ENCODE data around the gene UNC13D.
"Not testable (repeated sequence)": the region's sequence is repeated elsewhere in the genome, so short reads cannot be mapped to it uniquely, and the experiment has no call there.

UNC13D gene

DNA sequence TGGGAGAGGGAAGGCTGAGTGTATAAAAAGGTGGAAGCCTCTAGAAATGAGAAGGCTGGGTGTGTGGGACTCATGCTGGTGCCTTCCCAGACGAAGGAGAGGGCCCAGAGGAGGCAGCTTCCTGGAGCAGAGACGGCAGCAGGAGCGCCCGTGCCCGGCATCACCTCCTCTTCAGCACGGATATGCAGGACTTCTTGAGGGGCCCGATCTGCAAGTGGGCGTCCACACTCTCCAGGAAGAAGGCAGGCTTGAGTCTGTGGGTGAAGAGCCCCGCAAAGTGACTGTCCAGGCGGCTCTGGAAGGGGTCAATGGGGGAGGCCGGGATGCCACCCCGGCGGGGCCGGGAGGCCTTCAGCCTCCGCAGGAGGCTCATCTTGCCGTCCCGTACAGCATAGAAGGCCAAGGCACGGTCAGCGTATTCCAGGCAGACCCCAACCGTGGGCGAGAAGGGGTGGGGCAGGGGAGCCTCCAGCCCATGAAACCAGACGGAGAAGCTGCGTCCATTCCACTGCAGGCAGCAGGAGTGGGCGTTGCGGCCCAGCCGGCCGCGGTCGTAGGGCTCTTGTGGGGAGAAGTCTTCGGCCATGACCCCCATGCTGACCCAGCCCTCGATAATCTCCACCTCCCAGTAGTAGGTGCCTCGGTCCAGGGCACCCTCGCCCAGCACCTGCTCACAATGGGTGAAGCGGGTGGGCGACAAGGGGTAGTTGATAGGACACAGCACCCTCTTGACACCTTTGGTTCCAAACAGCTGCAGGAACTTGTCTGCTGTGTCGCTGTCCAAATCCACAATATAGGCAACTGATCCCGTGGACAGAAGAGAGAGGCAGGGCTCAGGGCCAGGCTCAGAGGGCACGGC is 30.3 kb upstream of the UNC13D start:
- no peak for DNase-seq

DNA sequence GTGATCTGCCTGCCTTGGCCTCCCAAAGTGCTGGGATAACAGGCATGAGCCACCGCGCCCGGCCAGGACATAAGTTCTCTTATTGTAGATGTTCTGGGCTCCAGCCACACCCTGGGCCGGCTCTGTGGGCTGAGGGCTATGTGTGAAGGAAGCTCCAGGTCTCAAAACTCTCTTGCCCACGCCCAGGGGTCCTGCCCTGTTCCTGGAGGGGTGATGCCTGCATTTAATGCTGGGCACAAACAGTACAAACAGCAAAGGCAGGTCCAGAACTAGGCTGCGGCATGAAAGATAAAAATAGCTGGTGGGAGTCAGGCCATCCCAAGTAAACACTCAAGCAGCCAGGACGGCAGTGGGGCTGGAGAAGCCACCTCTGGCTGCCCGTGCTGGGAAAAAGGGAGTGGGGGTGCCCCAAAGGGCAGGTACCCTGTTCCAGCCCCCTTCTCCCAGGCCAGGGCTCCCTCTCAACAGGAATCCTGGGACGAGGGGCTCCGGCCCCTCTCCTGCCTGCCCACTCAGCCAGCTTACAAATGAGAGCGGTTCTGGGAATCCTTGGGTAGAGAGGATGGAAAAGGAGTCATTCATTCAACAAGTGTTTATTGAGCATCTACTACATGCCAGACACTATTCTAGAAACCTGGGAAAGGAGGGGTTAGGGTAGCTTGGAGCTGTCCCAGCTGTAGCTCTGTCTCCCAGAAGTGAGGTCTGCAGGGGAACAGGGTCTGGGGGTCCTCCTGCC is 29.6 kb upstream of the UNC13D start:
- DNase-seq: no peak

DNA sequence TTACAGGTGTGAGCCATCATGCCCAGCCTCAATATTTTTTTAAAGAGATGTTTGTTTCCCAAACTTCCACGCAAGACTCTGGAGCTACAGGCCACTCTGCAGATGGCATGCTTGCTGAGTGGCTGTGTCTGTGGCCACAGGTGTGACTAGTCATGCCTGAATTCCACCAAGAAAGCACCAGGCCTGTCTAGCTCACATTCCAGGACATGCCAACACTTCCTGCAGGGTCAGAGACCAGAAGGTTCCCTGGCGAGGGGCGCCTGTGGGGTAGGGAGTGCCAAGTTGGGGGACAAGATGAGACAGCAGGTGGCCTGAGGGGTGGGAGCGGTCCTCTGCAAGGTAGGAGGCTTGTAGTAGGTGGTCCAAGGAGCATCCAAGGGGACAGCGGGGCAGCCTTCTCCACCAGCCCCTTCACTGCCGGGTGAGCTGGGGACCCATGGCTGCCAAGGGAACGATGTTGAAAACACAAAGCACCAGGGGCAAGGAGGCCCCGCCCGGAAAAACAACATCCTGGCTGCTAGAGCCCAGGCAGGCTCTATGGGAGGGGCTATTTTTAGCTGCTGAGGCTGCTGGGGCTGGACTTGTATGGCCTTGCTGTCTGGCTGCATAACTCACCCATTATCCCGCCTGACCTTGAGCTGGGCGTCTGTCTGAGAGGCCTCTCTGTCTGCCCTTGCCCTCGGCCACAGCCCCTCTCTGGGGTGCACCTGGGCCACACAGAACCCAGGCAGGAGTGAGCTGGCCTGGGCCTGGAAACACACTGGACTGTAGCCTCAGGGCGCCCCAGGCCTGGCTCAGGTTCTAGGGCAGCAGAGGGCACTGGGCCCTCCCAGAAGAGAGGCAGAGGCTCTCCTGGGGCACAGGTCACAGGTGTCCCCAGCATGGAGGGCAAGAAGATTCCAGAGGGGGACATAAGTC is 28.5 kb upstream of the UNC13D start:
- peak; percentile 73 to 77 for DNase-seq

DNA sequence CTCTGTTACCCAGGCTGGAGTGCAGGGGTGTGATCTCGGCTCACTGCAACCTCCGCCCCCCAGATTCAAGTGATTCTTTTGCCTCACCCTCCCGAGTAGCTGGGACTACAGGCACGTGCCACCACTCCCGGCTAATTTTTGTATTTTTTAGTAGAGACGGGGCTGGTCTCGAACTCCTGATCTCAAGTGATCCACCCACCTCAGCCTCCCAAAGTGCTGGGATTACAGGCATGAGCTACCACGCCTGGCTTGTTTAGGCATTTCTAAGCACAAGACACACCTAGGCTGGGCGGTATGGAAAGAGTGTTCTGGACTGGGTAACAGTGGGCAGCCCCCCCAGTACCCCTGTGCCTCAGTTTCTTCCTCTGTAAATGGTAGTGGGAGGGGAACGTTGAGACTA is 26.0 kb upstream of the UNC13D start:
- not testable (repeated sequence) for DNase-seq

DNA sequence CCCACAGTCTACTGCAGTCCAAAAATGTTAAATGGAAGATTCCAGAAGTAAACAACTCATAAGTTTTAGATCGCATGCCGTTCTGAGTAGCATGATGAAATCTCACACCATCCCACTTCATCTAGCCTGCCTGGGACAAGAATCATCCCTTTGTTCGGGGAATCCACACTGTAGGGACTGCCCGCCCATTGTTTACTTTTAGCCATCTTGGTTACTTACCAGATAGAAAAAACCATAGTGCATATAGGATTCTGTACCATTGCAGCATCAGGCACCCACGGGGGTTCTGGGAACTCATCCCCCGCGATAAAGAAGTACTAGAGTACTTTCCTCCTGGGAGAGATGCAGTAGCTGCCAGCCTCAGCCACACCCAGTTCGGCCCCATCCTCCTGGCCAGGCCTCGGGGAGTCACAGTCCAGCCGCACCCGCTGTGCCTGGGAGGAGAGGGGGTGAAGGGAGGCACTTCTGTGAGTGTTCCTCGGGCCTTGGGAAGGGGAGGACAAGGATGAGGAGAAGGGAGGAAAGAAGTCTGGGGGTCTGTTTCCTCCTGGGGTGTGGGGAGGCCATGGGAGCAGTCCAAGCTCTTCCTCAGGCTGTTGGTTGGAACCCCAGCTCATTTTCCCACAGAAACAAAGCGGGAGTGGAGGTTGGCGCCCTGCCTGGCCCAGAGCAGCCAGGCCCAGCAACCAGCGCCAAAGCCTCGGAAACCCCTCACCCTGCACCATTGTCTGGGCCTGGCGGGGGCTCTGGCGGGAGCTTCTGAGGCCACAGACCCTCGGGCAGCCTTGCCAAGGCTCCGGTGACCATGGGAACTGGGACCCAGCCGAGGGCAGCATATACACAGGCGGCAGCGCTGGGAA is 25.3 kb upstream of the UNC13D start:
- DNase-seq: no peak

DNA sequence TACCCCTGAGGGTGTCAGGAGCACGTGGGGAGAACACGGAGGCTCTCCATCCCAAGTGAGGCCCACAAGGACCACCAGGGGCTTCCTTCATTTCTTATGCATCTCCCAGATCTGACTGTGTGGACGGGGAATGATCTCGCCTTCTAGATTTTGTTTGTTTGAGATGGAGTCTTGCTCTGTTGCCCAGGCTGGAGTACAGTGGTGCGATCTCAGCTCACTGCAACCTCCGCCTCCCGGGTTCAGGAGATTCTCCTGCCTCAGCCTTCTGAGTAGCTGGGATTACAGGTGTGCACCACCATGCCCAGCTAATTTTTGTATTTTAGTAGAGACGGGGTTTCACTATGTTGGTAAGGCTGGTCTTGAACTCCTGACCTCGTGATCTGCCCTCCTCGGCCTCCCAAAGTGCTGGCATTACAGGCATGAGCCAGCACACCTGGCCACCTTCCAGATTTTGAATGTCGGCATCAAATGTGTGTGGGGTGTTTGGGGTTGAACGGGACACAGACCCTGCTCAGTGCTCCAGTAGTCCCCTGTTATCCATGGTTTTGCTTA is 24.6 kb upstream of the UNC13D start:
- DNase-seq: not testable (repeated sequence)

DNA sequence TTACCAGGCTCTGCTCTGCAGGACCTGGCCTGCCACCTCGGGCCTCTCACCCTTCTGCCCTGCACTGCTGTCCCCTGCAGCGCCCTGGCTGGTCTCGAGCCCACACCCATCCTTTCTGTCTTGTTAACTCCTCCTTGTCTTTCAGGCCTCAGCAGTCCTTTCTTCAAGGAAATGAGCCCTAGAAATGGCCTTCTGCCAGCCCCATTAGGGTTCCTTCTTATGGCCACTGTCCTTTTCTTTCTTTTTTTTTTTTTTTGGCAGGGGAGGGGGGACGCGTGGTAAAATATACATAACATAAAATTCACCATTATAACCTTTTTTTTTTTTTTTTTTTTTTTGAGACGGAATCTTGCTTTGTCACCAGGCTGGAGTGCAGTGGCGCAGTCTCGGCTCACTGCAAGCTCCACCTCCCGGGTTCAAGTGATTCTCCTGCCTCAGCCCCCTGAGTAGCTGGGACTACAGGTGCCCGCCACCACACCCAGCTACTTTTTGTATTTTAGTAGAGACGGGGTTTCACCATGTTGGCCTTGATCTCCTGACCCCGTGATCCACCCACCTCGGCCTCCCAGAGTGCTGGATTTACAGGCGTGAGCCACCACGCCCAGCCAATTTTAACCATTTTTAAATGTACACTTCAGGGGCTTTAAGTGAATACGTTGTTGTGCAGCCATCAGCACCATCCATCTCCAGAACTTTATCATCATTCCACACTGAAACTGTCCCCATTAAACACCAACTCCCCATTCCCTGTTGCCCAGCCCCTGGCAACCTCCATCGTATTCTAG is 21.4 kb upstream of the UNC13D start:
- not testable (repeated sequence) for DNase-seq

DNA sequence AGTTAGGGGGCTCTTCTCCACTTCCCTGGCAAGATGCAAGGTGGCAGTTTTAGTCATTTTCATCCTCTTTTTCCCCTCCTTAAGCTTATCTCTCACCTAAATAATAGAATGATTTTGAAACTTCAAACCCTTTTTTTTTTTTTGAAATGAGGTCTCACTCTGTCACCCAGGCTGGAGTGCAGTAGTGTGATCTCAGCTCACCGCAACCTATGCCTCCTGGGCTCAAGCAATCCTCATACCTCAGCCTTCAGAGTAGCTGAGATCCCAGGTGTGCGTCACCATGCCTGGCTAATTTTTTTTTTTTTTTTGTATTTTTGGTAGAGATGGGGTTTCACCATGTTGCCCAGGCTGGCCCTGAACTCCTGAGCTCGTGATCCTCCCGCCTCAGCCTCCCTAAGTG is 20.7 kb upstream of the UNC13D start:
- DNase-seq: not testable (repeated sequence)

DNA sequence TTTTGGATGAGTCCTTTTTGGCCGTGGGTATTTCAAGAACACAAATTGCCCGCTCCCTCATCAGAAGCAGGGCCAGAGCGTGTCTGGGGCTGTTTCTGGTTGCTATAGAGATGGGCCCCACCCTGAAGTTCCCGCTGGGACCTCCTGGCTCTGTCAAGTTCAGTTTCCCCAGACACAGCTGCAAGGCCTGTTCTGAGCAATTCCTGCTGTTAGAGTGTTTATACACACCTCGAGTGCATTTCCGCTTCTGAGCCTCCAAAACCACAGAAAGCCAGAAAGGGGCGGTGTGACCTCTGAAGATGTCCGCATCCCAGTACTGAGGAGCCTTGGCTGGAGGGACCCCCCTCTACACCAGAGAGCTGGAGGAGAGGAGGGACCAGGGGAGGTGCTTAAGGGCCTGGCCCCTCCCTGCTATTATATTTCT is 20.3 kb upstream of the UNC13D start:
- DNase-seq: peak; percentile 68 to 78

DNA sequence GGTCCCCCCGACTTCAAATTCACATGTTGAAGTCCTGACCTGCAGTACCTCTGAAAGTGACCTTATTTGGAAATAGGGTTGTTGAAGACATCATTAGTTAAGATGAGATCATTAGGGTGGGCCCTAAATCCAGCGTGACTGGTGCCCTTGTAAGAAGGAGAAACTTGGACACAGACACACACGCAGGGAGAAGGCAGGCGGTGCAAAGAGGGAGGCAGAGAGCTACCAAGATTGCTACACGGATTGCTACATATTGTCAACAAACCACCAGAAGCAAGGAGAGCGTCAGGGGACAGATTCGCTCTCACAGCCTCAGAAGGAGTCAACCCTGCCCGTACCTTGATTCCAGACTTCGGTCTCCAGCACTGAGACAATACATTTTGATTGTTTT is 17.7 kb upstream of the UNC13D start:
- DNase-seq: no peak

DNA sequence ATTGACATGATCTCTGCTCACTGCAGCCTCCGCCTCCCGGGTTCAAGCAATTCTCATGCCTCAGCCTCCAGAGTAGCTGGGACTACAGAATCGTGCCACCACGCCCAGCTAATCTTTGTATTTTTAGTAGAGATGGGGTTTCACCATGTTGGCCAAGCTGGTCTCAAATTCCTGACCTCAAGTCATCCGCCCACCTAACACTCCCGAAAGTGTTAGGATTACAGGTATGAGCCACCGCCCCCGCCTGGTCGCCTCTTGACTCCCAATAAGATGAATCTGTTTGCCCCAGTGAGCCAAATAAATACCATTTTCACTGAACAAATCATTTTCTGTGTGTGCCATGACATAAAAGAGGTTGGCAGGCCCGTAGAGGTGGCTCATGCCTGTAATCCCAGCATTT is 15.2 kb upstream of the UNC13D start:
- not testable (repeated sequence) for DNase-seq

DNA sequence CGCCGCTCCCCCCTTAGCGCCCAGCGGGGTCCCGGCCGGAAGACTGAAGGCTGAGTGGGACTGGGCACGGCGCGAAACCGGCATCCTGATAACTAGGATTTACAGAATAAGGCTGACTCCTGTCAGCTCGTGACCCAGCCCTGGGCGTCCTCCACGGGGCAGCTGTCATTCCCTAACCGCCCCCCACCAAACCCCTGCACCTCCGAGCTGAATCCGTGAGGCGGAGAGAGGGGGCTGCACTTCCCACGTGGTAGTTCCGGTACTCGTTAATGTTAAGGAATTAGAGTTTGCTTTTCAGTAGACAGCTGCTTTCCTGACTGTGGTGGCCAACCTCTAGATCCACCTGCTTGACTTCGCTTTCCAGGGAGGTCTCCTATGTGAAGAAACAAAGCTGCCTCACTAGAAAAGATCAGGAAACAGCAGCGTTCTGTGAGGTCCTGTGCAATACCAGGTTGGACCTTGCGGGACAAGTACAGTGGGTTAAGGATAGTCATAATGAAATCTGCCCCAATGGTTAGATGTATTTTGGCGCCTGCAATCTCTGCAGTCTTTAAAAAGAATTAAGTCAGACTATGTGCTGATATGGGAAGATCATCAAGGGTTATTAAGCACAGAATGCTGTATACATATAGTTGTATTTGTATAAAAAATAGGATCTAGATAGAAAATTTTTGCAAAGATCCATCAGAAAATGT is 12.0 kb upstream of the UNC13D start:
- peak in 1 of 2 donors; percentile 13 for DNase-seq

DNA sequence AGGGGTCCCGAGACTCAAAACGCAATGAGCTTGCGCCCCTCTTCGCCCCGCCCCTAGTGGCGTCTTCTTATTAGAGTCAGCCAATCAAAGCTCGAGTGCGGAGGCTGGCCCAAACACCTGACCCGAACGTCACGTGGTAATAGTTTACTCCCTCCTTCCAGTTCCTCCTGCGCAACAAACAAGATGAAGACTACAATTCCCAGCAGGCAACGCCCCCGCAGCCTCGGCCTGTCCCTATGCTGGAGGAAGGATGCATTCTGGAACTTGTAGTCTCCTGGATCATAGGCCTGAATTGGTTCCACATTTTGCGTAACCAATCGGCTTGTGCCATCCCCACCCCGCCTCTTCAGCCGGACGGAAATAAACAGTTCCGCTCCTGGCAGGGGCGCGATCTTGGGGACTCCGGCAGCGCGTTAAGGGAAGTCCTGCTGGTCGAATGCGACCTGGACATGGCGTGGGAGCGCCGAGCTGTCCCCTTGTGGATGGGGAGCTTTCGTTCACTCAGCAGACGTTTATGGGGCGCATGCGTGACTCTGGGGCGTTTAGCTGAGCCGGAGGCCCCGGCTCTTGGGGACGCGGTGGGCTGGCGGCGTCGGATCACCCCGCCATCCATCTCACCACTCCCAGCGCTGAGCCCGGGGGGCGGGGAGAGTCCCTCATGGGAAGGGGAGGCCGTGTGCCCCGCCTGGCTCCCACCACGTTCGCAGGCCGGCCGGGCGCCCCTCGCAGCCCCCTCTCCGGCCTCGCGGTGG is 11.3 kb upstream of the UNC13D start, which contains the start of gene WBP2:
WBP2 (minus strand) TSS at position 26 of the 752 bp plus-strand sequence. CDS start 38 bp downstream, outside the sequence.
- DNase-seq: peak; percentile 100

DNA sequence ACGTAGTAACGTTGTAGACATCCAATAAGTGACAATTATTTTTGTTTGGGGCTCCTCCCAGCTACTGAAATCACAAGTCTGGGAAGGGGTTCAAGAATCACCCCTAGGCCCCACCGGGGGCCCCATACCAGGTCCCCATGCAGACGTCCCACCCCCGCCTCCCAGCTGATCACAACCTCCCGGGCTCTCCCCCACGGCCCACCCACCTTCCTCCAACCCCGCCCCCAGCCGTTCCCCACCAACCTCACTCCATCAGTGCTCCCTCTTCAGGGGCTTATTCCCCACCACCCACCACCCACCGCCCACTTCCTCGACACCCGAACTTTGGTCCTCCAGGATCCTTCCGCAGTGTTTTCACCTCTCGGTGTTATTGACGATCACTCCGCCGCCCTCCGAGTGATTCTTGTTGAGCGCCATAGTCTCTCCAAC is 10.7 kb upstream of the UNC13D start:
- DNase-seq: no peak

DNA sequence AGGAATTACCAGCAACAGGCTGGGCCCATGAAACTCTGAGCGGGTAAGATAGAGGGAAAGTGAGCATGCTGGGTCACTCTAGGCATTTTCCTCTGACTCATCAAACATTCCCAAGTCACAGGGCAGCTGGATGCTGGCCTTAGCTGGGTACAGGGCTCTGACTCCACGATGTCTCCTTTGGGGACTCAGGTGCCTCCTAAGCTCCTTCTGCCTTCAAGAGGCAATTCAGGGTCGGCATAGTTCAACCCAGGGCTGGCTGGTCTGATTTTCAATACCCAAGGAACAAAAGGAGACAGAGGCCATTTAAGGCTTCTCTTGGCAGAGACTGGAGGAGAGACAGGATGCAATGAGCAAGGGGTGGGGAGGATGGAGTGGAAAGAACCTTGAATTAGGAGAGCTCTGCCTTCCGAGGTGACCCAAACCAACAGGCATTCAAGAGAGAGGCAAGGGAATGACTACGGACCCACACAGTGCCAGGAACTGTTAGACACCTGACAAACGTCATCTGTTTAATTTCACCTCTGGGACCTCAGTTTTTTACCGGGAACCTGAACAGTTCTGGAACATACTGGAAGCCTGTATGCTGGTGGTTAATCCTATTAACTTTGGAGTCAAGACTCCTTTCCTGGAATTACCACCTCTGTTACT is 10.0 kb upstream of the UNC13D start:
- no peak for DNase-seq

DNA sequence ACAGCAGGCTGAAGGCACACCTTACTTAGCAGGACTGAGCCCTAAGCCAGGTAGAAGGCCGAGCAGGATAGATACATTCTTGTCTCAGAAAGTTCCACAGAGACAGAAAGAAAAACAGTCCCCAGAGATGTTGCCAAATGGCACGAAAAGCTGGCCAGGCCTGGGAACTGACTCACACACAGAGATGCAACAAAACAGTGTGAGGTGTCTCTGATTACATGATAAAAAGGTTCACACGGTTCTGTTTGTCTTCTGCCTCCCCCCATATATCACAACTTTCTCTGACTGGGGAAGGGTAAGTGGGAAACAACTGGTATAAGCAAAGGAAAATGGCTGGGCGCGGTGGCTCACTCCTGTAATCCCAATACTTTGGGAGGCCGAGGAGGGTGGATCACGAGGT is 9.2 kb upstream of the UNC13D start:
- DNase-seq: no peak

DNA sequence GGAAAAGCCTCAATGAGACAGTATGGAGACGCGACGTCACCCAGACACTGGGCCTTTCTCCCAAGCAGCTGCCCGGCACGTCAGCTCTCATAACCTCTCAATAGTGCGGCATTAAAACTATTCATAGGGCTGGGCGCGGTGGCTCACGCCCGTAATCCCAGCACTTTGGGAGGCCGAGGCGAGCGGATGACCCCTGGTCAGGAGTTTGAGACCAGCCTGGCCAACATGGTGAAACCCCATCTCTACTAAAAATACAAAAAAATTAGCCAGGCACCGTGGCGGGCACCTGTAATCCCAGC is 7.4 kb upstream of the UNC13D start:
- not testable (repeated sequence) for DNase-seq

DNA sequence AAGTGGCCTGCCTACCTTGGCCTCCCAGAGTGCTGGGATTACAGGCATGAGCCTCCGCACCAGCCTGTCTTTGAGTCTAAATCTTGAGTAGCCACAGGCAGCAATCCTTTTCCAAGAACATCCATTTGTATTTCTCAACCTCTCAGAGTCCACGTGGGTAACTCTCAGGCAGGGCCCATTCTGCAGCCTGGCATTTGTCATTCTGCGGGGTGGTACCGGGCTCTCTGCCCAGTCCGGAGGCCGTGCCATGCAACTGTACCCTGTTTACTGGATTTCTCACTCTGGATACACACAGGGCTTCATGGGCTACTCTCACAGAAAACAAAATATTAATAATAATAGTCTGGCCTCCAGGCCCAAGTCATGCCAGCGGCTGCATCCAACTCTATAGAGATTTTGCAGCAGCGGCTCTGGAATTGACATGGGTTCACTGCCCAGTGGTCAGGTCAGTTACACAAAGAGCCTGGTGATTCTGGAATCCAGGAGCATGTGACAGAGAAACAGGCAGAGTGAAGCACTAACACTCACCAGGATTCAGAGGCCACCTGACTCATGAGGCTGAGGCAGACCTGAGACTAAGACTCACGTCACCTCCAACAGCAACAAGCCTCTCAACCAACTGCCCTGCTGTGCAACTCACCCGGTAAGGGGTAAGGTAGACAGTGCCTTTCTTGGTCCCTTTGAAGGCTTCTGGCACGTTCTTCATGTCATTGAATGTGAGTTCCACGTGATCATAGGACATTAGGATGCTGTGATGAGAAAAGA is 6.9 kb upstream of the UNC13D start:
- DNase-seq: no peak

Data from CD4-positive, alpha-beta T cell treated with Interleukin-4 for 1 hour (primary cell).